Bronchial epithelial cell (primary cell): ENCODE data around the gene PTPRN2. TPM values are rescaled to one million over a fixed set of nuclear protein-coding genes. Genes with fewer than 3 reads are reported as not detected.

Source experiments
- DNase-seq: peaks from one replicate; pipeline ENCODE4 v3.0.0-alpha.2; 2010; ENCODE audit warnings: low read depth
- FAIRE-seq: peaks from 2 replicates; lab custom pipeline; 2011; peaks lifted over from hg19 to GRCh38; lab: Jason Lieb, UNC
- H3K27me3 ChIP-seq: 2 replicates; pipeline ENCODE4 v1.5.1; 2011; ENCODE audit warnings: low read length; ENCODE audit not compliant: control insufficient read depth, insufficient read depth
- H3K36me3 ChIP-seq: 2 replicates; pipeline ENCODE4 v1.5.1; 2011; ENCODE audit warnings: low read length; ENCODE audit not compliant: control insufficient read depth, insufficient read depth
- H3K4me3 ChIP-seq: 2 replicates; pipeline ENCODE4 v1.5.1; 2011; ENCODE audit warnings: mild to moderate bottlenecking, low read depth, low read length, control low read depth
- CTCF ChIP-seq: IDR thresholded peaks from 2 replicates; pipeline ENCODE4 v1.5.1; 2011; ENCODE audit warnings: mild to moderate bottlenecking, moderate library complexity, low read length, control low read depth, inconsistent platforms; ENCODE audit not compliant: insufficient read depth, severe bottlenecking
- total RNA-seq: library from RNA; depleted of rRNA; stranded (reverse); fragments of >200 nt; gene quantifications from 2 replicates; pipeline ENCODE4 v1.2.1, GENCODE V29; 2014

PTPRN2 gene
- total RNA-seq, 1 donor from 2014 or later, result 1.1 TPM

GRCh38 chr7:158023157-158023556 is 564.5 kb downstream of the PTPRN2 start:
- no peak for DNase-seq
- no peak for FAIRE-seq
- Histone ChIP-seq H3K27me3 (no peaks in the 10 kb centered on the region), H3K4me3 (no peak overlapping the region), H3K36me3 (no peaks in the 10 kb centered on the region)
- TF ChIP-seq CTCF, result no peak

- no peak for FAIRE-seq
These were observed 565.0 kb downstream of the PTPRN2 start for GRCh38 chr7:158022601-158023000.

GRCh38 chr7:158021836-158022235 is 565.8 kb downstream of the PTPRN2 start:
- Histone ChIP-seq H3K36me3 (no peaks in the 10 kb centered on the region), H3K4me3 (no peak overlapping the region), H3K27me3 (no peaks in the 10 kb centered on the region)
- FAIRE-seq (no peak), DNase-seq (no peak)
- no peak for TF ChIP-seq CTCF

More at GRCh38 chr7:158022601-158023000, 565.0 kb downstream of the PTPRN2 start:
- Histone ChIP-seq H3K4me3 (no peak overlapping the region), H3K27me3 (no peaks in the 10 kb centered on the region), H3K36me3 (no peaks in the 10 kb centered on the region)
- no peak for DNase-seq
- no peak for TF ChIP-seq CTCF

- Histone ChIP-seq H3K36me3 (no peaks in the 10 kb centered on the region), H3K4me3 (no peak overlapping the region), H3K27me3 (no peaks in the 10 kb centered on the region)
- no peak for TF ChIP-seq CTCF
- DNase-seq (no peak), FAIRE-seq (no peak)
These were observed 566.9 kb downstream of the PTPRN2 start for GRCh38 chr7:158020706-158021095.

GRCh38 chr7:158019726-158020705 is 567.6 kb downstream of the PTPRN2 start:
- FAIRE-seq, result no peak
- no peaks in the 10 kb centered on the region for H3K36me3 ChIP-seq
- no peak for TF ChIP-seq CTCF
- no peak overlapping the region for H3K4me3 ChIP-seq
- DNase-seq, result no peak
- H3K27me3 ChIP-seq, result no peaks in the 10 kb centered on the region
